Activated T-helper 2 cell treated with anti-CD3 and anti-CD28 coated beads, Interferon-gamma antibody, Interleukin-2, Interleukin-4, amounts not matched to agents 10 μg/mL and 5 μg/mL and 100 μg/mL, durations not matched to agents 14 hours and 24 hours and 36 hours (primary cell): ENCODE measurements around the gene CPHXL. TPM values are rescaled to one million over a fixed set of nuclear protein-coding genes. Genes with fewer than 3 reads are reported as not detected.

ENCODE experiments used
- DNase-seq: peaks from one replicate; pipeline ENCODE4 v3.0.0; 2021; ENCODE audit warnings: low spot score
- H3K27ac Mint-ChIP-seq: one replicate; pipeline ENCODE4 v1.8.0; 2021; ENCODE audit warnings: mixed read lengths
- H3K27me3 Mint-ChIP-seq: one replicate; pipeline ENCODE4 v1.8.0; 2021; ENCODE audit warnings: low read depth, mixed read lengths
- H3K36me3 Mint-ChIP-seq: one replicate; pipeline ENCODE4 v1.8.0; 2021; ENCODE audit warnings: low read depth, mixed read lengths
- H3K4me1 Mint-ChIP-seq: one replicate; pipeline ENCODE4 v1.8.0; 2021; ENCODE audit warnings: low read depth, mixed read lengths
- H3K4me3 Mint-ChIP-seq: one replicate; pipeline ENCODE4 v1.8.0; 2021; ENCODE audit warnings: low read depth, mild to moderate bottlenecking, moderate library complexity, mixed read lengths
- H3K9me3 Mint-ChIP-seq: one replicate; pipeline ENCODE4 v1.8.0; 2021; ENCODE audit warnings: mixed read lengths
- intact Hi-C: fragments of 100-400 bp; cut with micrococcal nuclease; formaldehyde crosslinking; loops from one replicate; pipeline ENCODE4 v1.15.1; 2023
- total RNA-seq: library from RNA; stranded (reverse); gene quantifications from 2 replicates; pipeline ENCODE4 v1.2.3, GENCODE V29; 2022

CPHXL gene
- total RNA-seq, 1 donor from 2014 or later = not detected

DNA sequence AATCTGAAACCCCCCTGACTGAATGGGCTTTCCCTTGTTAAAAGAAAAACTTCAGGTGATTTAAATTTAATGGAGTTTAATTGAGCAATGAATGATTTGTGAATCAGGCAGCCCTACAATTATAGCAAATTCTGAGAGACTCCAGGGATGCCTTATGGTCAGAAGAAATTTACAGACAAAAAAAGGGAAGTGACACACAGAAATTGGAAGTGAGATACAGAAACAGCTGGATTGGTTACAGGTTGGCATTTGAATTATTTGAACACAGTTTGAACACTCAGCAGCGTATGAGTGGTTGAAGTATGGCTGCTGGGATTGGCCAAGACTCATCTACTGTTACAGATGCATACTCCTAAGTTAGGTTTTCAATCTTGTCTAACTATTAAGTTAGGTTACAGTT is 19.0 kb upstream of the CPHXL start:
- no peak overlapping the region for H3K27ac Mint-ChIP-seq

DNA sequence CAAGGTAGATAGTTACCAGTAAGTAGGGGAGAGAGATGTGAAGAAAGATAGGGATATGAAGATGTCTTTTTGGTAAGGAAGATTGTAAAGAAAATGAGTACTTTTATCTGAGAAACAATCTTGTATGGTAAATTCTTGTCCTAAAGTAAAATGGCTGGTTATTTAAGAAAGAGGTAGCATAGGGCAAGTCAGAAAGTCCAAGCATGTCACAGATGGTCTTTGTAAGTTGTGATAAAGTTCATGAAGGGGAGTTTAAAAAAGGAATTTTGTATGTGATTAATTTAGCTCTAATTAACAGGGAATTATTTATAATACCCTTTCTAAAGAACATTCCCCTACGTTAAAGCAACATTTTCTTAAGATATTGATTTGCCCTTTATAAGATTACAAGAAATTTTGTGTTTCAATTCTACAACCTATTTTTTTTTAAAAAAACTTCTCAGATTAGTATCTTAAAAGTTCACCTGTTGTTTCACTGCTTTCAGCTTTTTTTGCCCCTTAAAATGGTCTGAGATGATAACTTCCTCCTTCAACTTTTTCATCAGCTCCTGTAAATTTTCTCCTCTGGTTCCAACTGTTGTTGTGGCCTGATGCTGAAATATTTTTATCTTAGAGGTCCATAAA is 16.2 kb upstream of the CPHXL start:
- intact Hi-C loops = no loop called here
- no peak overlapping the region for H3K27ac Mint-ChIP-seq
- H3K36me3 Mint-ChIP-seq = no peaks in the 10 kb centered on the region
- no peaks in the 10 kb centered on the region for H3K4me1 Mint-ChIP-seq
- DNase-seq = no peak
- no peak overlapping the region for H3K4me3 Mint-ChIP-seq
- H3K27me3 Mint-ChIP-seq = no peaks in the 10 kb centered on the region
- peaks cover 15% of the 10 kb centered on the region for H3K9me3 Mint-ChIP-seq

More for the DNA sequence above, 19.0 kb upstream of the CPHXL start:
- H3K36me3 Mint-ChIP-seq = no peaks in the 10 kb centered on the region
- H3K9me3 Mint-ChIP-seq = peaks cover 15% of the 10 kb centered on the region
- intact Hi-C loops = no loop called here
- DNase-seq = no peak
- no peaks in the 10 kb centered on the region for H3K27me3 Mint-ChIP-seq
- H3K4me3 Mint-ChIP-seq = no peak overlapping the region
- no peaks in the 10 kb centered on the region for H3K4me1 Mint-ChIP-seq

DNA sequence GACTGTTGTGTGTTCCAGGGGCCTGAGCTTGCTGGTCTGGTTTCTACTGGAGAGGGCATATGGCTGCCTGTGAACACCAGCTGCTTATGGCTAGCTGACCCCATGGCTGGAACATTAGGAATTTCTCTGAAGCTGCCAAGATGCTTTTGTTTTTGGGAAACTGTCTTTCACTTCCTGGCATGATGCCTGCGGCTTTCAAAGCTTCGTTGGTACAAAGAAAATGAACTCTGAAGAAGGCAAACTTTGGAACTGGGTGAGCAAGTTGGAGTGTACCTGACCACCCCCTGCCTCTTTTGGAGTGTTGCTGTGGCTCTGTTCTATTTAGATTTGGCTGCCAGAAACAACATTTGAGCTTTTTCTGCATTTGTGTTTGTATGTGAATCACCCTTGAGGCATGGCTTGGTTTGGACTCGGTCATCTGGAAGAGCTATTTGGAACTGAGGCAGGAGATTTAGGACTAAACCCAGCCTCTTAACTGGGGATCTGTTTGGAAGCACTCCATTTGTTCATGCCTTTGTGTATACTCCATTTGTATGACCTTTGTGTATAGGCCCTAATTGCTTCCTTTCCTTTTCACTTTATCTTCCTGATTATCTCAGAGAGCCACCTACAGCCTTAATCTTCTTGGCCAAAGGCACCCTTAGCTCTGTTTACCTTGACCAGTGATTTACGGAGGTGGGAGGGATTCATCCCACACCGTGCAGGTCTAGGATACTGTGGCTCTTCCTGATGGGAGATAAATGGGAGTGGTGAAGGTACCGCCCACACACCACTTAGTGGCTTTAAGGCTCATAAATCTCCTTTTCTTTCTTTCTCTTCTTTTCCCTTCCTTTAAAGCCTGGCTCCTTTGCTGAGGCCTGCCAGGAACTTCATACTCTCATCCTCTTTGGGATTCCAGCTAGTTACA is 7.3 kb upstream of the CPHXL start:
- no peaks in the 10 kb centered on the region for H3K36me3 Mint-ChIP-seq
- H3K27me3 Mint-ChIP-seq = no peaks in the 10 kb centered on the region

DNA sequence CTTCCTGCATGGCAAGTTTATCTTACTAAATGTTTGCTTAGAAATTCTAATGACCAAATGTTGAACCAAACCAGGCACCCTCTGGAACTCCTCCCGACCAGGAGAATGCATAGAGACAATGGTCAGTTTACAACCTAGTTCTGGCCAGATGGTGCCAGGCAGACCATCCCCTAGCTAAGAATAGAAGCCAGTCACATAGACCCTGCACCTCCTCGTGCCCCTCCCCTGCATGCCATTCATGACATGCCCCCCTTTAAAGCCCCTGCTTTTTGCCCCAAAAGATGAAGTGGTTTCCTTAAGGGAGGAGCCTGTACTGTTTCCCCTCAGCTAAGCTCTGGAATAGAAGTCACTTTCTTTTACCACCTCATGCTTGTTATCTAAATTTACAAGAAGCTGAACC is 6.6 kb upstream of the CPHXL start:
- H3K36me3 Mint-ChIP-seq = no peaks in the 10 kb centered on the region
- intact Hi-C loops = no loop called here
- no peak overlapping the region for H3K27ac Mint-ChIP-seq
- no peaks in the 10 kb centered on the region for H3K4me1 Mint-ChIP-seq
- no peak overlapping the region for H3K4me3 Mint-ChIP-seq
- DNase-seq = no peak
- no peaks in the 10 kb centered on the region for H3K27me3 Mint-ChIP-seq
- no peaks in the 10 kb centered on the region for H3K9me3 Mint-ChIP-seq

More for the DNA sequence above, 7.3 kb upstream of the CPHXL start:
- H3K27ac Mint-ChIP-seq = no peak overlapping the region
- H3K4me1 Mint-ChIP-seq = no peaks in the 10 kb centered on the region
- no peaks in the 10 kb centered on the region for H3K9me3 Mint-ChIP-seq
- DNase-seq = no peak
- no peak overlapping the region for H3K4me3 Mint-ChIP-seq
- intact Hi-C loops = no loop called here

DNA sequence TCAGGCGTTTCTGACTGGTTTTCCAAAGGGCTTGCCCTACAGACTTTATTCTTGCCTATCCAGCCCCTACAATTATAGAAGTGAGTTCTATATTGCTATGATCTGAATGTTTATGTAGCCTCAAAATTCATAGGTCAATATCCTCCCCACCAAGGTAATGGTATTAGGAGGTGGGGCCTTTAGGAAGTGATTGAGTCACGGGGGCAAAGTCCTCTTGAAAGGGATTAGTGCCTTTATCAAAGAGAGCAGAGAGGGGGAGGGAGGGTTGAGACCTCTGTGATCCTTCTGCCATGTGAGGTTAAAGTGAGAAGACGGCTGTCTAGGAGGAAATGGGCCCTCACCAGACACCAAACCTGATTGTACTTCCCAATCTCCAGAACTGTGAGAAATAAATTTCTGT is 931 bp upstream of the CPHXL start:
- Mint-ChIP-seq H3K27ac (no peak overlapping the region), H3K4me1 (no peaks in the 10 kb centered on the region), H3K4me3 (no peak overlapping the region), H3K27me3 (no peaks in the 10 kb centered on the region), H3K9me3 (no peaks in the 10 kb centered on the region), H3K36me3 (no peaks in the 10 kb centered on the region)
- no peak for DNase-seq
- intact Hi-C loops = no loop called here

DNA sequence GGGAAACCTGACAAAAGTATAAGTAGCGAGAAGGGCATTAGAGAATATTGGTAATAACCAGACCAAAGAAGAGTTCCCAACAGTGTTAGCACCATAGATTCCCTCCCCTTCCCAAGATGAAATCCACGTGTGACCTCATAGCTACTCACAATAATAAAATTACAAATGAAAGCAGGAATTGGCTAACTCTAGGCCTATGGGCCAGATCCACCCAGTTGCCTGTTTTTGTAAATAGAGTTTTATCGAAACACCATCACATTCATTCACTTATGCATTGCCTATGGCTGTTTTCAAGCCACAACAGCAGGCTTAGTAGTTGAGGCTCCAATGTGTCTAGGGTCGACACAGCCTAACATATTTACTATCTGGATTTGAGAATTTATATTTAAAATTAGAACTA is 7.8 kb downstream of the CPHXL start:
- Mint-ChIP-seq H3K27ac (no peak overlapping the region), H3K9me3 (no peaks in the 10 kb centered on the region), H3K4me3 (no peak overlapping the region), H3K4me1 (no peaks in the 10 kb centered on the region), H3K27me3 (no peaks in the 10 kb centered on the region), H3K36me3 (no peaks in the 10 kb centered on the region)
- intact Hi-C loops = no loop called here
- DNase-seq = no peak

DNA sequence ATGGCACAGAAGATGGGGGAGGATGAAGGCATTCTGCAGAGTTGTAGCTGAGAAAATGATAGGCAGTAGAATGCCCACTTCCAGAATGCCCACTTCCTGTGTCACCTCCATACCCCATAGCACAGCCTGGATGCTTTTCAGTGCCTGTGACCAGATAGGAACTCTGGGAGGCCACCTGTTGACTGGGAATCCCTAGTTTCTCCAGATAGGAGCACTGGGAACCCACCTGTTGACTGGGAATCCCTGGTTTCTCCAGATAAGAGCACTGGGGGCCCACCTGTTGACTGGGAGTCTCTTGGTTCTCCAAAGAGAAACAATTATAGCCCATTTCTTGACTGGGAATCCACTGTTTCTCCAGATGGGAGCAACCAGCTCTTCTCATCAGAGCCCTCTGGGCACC is 11.6 kb downstream of the CPHXL start:
- Mint-ChIP-seq H3K4me3 (no peak overlapping the region), H3K9me3 (peaks cover 6% of the 10 kb centered on the region), H3K27me3 (no peaks in the 10 kb centered on the region), H3K36me3 (no peaks in the 10 kb centered on the region), H3K4me1 (no peaks in the 10 kb centered on the region), H3K27ac (no peak overlapping the region)
- intact Hi-C loops = no loop called here
- DNase-seq = no peak

DNA sequence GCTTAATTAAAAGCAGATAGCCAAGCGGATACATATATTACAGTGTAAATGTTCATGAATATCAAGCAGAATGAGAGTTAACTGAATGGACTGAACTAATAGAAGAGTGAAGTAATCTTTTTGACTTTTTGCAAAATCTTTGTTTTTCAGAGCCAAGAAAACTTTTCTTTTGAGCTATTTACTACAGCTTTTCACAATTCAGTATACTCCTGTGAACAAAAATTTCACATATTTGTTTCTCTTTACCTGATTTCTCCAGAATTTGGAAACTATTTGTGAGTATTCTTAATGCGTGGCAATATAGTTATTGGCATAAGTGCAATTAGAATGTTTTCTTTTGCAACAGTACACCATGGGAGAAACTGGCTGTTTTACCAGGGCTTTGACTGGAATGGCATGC is 15.9 kb downstream of the CPHXL start:
- no peak for DNase-seq
- no peak overlapping the region for H3K27ac Mint-ChIP-seq
- H3K36me3 Mint-ChIP-seq = no peaks in the 10 kb centered on the region
- H3K9me3 Mint-ChIP-seq = peaks cover 6% of the 10 kb centered on the region
- no peaks in the 10 kb centered on the region for H3K4me1 Mint-ChIP-seq
- H3K4me3 Mint-ChIP-seq = no peak overlapping the region
- intact Hi-C loops = no loop called here
- H3K27me3 Mint-ChIP-seq = peaks cover 2% of the 10 kb centered on the region

DNA sequence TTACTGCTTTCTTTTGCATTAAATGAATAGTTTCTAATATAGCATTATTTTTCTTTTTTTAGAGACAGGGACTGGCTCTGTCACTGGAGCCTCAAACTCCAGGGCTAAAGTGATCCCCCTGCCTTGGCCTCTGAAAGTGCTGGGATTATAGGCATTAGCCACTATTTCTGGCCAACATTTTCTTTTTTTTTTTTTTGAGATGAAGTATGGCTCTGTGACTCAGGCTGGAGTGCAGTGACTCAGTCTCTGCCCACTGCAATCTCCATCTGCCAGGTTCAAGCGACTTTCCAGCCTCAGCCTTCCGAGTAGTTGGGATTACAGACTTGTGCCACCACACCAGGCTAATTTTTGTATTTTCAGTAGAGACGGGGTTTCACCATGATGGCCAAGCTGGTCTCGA is 23.0 kb downstream of the CPHXL start:
- Mint-ChIP-seq H3K27me3 (peaks cover 2% of the 10 kb centered on the region), H3K4me3 (no peak overlapping the region), H3K36me3 (no peaks in the 10 kb centered on the region), H3K4me1 (no peaks in the 10 kb centered on the region), H3K9me3 (no peaks in the 10 kb centered on the region), H3K27ac (no peak overlapping the region)
- intact Hi-C loops = no loop called here
- no peak for DNase-seq

DNA sequence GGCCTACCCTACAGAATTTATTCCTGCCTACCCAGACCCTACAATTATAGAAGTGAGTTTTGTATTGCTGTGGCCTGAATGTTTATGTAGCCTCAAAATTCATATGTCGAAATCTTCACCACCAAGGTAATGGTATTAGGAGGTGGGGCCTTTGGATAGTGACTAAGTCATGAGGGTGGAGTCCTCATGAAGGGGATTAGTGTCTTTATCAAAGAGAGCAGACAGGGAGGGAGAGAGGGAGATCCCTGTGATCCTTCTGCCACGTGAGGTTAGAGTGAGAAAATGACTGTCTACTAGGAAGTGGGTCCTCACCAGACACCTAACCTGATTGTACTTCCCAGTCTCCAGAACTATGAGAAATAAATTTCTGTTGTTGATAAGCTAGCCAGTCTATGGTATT is 24.0 kb downstream of the CPHXL start:
- Mint-ChIP-seq H3K27me3 (peaks cover 2% of the 10 kb centered on the region), H3K4me1 (no peaks in the 10 kb centered on the region), H3K36me3 (no peaks in the 10 kb centered on the region), H3K27ac (no peak overlapping the region), H3K4me3 (no peak overlapping the region), H3K9me3 (no peaks in the 10 kb centered on the region)
- intact Hi-C loops = no loop called here
- no peak for DNase-seq

DNA sequence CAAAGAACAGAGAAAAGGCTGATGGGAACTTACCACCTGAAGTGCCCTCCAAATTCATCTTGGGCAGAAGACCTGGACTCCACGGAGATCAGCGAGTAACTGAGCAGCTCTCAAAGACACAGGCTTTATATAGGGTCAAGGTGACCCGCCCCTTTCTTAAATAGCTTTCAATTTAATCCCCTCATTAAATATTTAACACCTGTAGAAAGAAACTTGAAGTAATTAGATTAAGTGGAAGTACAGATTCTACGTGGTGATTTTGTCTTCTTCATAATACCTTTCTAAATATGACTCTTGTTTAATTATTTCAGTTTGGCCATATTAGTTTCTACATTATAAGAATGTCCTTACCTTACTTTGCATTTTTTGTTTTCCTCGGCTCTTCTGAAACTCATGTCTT is 24.9 kb downstream of the CPHXL start, which contains the start of gene DUXB:
DUXB (minus strand) TSS at position 101 of the 400 bp plus-strand sequence; CDS start at position 58, 43 bp downstream.
- no peak within 1 kb of the TSS for H3K4me3 Mint-ChIP-seq
- intact Hi-C loops = no loop called here
- H3K9me3 Mint-ChIP-seq = no peaks in the 10 kb centered on the region
- DNase-seq = no peak
- H3K36me3 Mint-ChIP-seq = no peaks in the 10 kb centered on the region
- no peak within 1 kb of the TSS for H3K27ac Mint-ChIP-seq
- H3K27me3 Mint-ChIP-seq = peaks cover 2% of the 10 kb centered on the region
- no peaks in the 10 kb centered on the region for H3K4me1 Mint-ChIP-seq

DNA sequence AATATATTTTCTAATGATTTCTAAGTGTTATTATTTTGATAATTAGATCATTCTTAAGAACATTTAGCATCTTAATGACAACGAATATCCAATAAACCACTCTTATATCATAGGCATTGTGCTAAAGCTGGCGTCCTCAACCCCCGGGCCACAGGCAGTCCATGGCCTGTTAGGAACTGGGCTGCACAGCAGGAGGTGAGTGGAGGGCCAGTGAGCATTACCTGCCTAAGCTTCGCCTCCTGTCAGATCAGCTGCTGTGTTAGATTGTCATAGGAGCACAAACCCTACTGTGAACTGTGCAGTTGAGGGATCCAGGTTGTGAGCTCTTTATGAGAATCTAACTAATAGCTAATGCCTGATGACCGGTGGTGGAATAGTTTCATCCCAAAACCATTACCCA is 28.7 kb downstream of the CPHXL start:
- no peaks in the 10 kb centered on the region for H3K27me3 Mint-ChIP-seq

DNA sequence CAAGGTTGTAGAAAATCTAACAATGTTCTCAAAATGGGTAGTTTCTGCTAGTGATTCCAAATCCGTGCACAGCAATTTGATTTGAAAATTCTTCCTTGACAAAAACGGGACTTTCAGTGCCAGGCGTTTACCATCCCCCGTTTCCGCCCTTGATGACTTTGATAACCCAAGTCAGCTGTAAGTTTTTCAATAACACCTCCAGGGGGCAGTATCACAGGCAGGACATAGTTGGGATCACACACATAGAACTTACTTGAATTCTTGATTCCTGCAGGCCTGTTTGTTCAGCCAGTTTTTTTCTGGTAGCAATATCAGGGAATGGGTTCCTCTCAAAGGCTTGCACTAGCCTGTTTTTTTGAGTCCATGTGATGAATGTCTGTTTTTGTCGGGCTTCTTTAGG is 30.6 kb downstream of the CPHXL start:
- Mint-ChIP-seq H3K36me3 (no peaks in the 10 kb centered on the region), H3K4me3 (no peak overlapping the region), H3K9me3 (no peaks in the 10 kb centered on the region), H3K27ac (no peak overlapping the region), H3K27me3 (no peaks in the 10 kb centered on the region), H3K4me1 (no peaks in the 10 kb centered on the region)
- intact Hi-C loops = no loop called here
- DNase-seq = no peak

More for the DNA sequence above, 28.7 kb downstream of the CPHXL start:
- Mint-ChIP-seq H3K4me3 (no peak overlapping the region), H3K9me3 (no peaks in the 10 kb centered on the region), H3K4me1 (no peaks in the 10 kb centered on the region), H3K36me3 (no peaks in the 10 kb centered on the region), H3K27ac (no peak overlapping the region)
- intact Hi-C loops = no loop called here
- DNase-seq = no peak
